Erythroblast (primary cell): ENCODE data around the gene PLEKHG5.

Experiments
- GATA1 ChIP-seq: IDR thresholded peaks from 2 replicates; pipeline ENCODE4 v1.6.1; 2011; ENCODE audit warnings: low read depth, mild to moderate bottlenecking, control low read depth, low read length, moderate library complexity
- POLR2A ChIP-seq: IDR thresholded peaks from 2 replicates; pipeline ENCODE4 v1.6.1; 2011; ENCODE audit warnings: mild to moderate bottlenecking, low read length

DNA sequence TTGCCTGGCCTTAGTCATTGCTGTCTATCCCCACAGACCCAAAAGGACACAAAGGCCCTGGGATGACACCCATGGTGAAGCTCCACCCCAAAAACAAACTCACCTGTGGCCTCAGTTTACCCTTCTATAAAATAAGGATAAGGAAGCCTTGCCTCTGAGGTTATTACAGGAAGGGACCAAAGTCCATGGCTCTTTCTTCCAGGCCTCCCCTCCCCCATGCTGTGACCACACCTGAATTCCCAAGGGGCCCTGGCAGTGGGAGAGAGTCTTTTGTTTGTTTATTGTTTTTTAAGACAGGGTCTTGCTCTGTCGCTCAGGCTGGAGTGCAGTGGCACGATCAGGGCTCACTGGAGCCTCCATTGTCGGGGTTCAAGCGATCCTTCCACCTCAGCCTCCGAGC is 15.0 kb downstream of the PLEKHG5 start:
- no peak for TF ChIP-seq POLR2A
- no peak for TF ChIP-seq GATA1
